Hematopoietic multipotent progenitor cell treated with erythropoietin and hydrocortisone succinate and interleukin-3 and kit ligand, for 17 days (in vitro differentiated cells): ENCODE measurements around the gene RPE65.
"Not testable (repeated sequence)": the region's sequence is repeated elsewhere in the genome, so short reads cannot be mapped to it uniquely, and the experiment has no call there.

ENCODE experiments used
- DNase-seq: peaks from one replicate; pipeline ENCODE4 v3.0.0-alpha.2; 2015; ENCODE audit warnings: low spot score

Gene RPE65

DNA sequence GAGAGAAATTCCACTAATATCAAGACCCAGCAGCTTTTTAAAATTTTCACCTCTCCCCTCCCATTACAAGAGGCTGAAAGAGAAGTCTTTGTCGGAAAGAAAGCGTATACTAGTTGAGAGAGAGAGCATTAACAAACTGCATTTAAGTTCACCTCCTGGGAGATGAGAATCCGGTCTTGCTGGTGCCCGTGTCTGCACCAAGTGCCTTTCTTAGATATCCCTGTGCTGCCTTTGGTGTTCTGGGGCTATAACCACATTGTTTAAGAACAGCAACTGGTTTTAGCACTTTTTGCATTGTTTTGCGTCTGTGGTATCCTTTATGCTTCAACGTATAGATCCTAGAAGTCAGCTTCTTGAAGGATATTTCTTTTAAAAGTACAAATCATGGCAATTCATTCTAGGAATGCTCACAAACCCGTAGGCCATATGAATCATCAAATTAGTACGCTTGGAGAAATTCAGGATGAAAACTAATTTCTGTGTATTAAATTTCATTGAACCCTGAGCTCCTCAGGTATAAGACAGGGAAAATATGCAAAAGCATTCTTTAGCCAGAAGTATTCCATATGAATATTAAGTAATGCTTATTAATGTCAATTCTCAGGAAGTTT lies 3.4 kb upstream of the RPE65 start:
- DNase-seq = no peak

DNA sequence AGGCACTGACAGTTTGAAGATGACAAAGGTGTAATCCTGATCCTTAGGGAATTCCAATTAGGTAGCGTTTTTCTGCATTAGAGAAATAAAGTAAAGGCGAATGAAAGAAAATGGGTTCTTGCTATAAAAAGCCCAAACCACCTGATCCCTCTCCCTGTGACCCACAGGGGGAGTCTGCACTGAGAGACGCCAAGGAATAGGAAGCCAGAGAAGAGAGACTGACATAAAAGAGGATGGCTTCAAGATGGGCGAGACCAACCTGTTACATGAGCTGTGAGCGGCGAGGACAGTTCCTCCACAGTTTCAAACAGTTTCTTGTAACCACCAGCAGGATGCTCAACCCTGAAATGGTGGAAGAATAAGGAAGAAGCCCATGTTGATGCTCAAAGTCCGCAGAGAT lies 1.4 kb downstream of the RPE65 start:
- DNase-seq = no peak

DNA sequence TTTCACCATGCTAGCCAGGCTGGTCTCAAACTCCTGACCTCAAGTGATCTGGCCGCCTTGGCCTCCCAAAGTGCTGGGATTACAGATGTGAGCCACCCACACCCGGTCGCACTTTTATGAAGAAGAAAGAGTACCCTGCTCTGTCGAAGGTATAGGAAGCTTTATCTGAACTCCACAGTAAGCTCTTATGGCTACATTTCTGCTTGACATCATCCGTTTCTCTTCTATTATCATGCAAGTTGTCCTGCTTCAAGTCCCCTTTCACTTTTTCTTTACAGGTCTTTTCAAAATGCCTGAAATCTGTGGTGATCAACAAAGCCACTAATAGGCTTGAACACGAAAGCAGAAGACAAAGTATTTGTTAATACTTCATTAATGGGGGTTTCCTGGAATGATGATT lies 4.0 kb downstream of the RPE65 start:
- DNase-seq = no peak

DNA sequence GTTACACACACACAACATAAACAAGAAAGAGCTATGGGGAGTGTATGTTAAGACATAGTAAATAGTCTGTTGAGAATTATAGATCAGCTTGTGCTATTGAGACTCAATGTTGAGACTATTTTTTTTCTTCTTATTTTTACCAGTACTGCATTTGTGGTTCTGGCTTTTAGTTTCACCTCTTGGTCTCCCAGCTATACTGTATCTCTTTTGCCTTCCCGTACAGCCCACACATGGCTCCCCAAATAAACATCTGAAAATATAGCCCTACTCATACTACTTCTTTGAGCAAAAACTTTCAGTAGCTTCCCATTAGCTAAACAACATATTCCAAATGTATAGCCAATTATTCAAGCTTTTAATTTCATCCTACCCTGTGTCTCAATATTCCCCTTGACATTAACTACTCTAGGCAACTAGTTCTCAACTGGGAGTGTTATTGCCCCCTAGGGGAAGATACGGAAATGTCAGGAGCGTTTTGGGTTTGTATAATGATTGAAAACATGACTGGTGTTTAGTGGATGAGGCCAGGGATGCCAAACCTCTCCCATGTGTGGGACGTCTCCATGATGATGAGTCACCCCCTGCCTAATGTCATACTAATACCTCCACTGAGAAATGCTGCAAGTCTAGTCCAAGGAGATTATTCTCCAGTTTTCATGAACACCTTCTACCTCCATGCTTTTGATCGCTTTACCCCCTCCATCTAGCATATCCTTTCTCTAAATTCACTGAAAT lies 6.8 kb downstream of the RPE65 start:
- DNase-seq = peak; percentile 16

DNA sequence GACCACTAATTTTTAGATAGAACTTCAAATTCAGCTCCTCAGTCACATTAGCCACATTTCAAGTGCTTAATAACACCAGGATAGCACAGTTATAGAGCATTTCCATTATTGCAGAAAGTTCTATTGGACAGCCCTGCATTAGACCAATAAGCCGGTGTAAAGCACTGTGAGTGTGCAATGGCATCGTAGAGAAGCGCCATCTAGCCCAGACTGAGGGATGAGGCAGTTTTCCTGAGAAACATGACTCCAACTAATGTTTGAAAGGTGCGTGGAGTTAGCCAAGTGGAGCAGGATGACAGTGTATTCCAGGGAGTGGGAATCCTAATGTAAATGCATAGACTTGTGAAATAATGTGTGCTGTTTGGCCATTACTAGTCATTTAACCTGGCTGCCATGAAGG lies 7.7 kb downstream of the RPE65 start:
- no peak for DNase-seq

DNA sequence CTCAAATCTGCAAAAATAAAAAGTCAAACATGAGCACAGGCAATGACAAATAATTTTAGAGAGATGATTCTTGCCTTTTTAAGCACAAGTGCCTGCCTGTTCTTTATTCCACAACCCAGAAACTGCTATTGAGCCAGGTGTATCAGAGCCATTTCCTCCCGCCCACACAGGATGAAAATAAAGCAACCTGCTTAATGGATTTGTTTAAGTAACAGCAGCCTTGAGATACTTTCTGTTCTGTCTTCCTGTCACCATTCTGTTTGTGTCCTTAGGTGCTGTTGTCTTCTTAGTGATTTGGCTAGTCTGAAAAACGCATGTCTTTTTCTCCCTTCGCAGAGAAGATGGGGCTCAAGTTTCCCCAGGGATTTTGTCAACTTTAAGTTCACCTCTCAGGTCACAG lies 11.4 kb downstream of the RPE65 start:
- no peak for DNase-seq

DNA sequence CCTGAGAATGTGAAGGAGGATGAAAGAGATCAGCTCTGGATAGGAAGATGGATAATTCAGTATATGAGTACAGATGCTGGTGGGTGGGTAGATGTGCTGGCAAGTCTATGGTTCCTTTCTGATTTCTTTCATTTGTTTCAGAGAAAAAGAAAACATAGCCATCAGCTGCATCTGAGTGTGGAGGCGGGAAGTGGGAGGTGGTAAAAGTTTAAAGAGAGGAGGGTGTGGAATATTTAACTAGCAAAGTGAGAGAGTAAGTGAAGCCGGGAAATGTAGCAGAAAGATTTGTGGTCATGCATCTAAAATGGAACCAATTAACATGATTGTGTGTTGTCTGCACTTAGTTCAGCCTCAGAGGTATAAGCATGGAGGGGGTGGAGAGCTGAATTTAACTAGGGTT lies 16.4 kb downstream of the RPE65 start:
- no peak for DNase-seq

DNA sequence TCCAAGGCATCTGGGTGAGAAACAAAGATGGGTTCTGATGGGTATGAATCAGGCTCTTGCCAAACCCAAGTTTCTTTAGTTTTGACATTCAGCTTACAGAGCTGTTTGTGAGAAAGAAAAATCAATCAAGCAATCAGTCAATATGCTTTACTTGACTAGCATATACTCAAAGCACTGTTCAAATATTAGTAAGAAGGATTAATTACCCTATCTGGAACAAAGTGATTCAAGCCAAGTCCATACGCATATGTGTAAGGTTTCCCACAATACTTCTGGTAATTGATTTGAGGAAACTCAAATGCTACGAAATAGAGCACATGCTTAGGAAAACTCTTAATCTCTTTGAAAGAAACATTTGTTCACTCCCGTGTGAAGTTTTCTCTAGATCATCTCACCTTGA lies 18.7 kb downstream of the RPE65 start:
- no peak for DNase-seq

DNA sequence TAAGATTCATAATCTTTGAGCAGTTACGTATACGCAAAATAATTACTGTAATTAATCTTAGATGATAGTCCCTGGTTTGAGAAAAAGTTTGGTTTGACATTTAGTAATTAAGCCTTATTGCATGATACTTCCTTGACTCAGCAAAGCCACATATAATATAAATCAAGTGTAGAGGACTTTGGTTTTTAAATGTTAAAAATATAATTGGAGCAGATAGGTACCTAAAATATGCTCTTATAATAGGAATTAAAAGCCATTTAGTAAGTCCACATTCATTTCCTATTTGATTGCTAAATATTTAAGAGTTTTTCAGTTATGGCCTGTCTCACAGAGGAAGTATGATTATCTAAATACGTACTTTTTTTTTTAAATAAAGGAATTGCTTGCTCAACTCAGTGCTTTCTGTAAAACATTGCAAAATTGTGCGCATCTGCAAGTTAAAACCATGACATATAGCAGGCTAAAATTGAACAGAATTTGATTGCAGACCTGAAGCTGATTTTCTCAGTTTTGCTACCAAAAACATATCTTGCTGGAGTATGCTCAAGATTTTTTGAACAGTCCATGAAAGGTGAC lies 20.4 kb downstream of the RPE65 start:
- DNase-seq = no peak

DNA sequence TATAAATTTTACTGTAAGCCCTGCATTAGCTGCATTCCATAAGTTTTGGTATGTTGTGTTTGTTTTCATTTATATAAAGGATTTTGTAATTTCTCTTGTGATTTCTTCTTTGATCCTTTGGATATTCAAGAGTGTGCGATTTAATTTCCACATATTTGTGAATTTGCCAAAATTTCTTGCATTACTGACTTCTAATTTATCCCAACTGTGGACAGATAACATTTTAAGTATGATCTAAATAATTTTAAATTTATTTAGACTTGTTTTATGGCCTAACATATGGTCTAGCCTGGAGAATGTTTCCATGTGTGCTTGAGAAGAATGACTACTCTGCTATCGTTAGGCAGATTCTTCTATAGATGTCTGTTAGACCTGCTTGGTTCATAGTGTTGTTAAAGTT lies 23.2 kb downstream of the RPE65 start:
- no peak for DNase-seq

DNA sequence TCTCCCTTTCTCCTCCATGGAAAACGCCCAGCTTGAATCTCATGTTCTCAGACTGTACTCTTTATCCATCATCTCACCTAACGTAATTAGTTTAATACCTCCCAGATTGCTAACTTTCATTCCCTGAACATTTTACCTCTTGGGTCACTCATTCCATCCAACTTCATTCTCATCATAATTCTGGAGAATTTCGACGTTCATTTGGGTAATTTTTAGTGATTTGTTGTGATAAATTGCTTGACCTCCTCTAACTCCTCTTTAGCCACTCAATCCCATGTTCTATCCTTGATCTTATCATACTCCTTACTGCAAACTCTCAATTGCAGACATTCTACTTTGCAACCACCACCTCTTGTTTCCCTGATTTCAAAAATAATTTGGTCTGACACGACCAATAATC lies 28.4 kb downstream of the RPE65 start:
- no peak for DNase-seq

DNA sequence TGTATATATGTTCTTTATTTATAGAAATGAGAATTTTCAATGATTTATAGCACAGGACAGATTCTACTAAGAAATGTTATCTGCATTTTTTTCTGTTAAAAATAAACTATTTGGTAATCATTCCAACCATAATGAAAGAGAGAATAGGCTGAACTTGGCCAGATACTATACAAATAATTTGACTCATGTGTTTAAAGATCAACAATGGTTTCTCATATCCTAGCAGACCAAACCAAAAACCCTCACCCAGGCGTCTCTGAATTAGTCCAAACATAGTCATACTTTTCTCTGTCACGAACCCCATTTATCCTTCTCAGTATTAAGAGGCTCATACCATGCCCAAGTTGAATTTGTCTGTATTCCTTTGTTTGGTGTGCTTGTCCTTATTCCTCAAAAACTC lies 40.3 kb downstream of the RPE65 start:
- no peak for DNase-seq

DNA sequence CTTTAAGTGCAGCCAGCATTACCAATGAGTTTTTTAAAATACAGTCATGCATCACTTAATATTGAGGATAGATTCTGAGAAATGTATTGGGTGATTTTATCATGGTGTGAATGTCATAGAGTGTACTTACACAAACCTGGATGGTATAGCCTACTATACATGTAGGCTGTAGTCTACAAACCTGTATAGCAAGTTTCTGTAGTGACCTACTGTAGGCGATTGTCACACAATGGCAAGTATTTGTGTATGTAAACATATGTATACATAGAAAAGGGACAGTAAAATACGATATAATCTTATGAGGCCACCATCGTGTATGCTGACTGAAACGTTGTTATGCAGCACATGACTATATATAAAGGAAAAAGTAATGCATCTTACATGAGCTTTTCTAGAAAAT lies 48.2 kb downstream of the RPE65 start:
- DNase-seq = no peak

DNA sequence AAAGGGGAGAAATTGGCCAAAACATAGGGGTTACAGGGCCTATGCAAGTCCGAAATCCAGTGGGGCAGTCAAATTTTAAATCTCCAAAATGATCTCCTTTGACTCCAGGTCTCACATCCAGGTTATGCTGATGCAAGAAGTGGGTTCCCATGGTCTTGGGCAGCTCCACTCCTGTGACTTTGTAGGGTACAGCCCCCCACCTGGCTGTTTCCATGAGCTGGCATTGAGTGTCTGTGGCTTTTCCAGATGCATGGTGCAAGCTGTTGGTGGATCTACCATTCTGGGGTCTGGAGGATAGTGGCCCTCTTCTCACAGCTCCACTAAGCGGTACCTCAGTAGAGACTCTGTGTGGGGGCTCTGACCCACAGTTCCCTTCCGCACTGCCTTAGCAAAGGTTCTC lies 54.2 kb downstream of the RPE65 start:
- DNase-seq = not testable (repeated sequence)

DNA sequence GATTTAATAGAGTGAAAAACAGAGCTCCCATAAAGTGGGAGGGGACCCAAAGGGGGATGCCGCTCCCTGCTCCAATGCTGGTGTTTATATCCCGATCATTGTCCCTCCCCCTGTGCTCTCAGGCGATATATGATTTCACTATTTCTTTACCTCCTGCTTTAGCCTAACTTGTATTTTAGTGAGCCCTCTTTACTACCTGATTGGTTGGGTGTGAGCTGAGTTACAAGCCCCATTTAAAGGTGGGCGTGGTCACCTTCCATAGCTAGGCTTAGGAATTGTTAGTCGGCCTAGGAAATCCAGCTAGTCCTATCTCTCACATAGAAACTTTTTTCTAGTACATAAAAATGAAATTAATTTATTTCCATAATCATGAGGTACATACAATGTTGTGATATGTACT lies 57.3 kb downstream of the RPE65 start:
- DNase-seq = not testable (repeated sequence)

DNA sequence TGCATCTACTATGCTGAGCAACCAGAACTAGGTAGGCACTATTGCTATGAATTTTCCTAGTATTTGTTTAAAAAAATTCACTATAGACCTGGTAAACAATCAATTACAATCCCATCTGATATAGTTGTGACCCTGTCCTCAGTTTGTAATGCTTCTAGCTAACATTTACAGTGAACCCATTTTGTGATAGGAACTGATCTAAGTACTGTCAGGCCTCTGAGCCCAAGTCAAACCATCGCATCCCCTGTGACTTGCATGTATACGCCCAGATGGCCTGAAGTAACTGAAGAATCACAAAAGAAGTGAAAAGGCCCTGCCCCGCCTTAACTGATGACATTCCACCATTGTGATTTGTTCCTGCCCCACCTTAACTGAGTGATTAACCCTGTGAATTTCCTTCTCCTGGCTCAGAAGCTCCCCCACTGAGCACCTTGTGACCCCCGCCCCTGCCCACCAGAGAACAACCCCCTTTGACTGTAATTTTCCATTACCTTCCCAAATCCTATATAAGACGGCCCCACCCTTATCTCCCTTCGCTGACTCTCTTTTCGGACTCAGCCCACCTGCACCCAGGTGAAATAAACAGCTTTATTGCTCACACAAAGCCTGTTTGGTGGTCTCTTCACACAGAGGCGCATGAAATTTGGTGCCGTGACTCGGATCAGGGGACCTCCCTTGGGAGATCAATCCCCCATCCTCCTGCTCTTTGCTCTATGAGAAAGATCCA lies 63.8 kb downstream of the RPE65 start:
- DNase-seq = not testable (repeated sequence)

DNA sequence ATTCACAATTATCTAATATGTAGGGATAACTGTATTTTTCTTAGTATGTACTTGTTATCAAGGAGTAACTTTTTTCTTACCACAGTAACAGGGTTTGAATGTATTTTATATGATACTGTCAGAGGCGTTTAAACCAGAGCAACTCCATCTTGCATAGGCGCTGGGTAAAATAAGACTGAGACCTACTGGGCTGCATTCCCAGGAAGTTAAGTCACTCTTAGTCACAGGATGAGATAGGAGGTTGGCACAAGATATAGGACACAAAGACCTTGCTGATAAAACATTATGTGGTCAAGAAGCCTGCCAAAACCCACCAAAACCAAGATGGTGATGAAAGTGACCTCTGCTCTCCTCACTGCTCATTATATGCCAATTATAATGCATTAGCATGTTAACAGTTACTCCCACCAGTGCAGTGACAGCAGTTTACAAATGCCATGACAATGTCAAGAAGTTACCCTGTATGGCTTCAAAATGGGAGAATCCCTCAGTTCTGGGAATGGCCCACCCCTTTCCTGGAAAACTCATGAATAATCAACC lies 64.8 kb downstream of the RPE65 start:
- DNase-seq = no peak

DNA sequence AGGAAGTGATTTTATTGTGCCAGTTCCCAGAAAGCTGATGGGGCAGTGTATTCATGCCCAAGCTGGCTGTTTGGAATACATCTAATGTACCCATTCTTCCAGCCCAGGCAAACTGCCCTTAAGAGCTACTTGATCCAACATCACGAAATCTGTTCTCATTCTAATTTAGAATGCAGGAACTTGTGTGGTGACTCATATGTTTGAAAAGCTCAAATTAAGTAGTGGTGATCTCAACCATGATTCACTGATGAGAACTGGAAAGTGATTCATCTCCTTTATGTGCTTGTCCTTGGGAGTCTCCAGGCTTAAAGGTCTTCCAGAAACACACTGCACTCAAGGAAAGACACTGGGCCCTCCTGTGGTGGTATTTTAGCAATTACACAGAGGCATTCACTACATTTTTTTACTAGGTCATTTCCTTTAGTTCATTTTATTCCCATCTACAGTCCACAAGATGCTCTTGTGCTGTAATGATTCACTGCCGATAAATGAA lies 65.4 kb downstream of the RPE65 start:
- no peak for DNase-seq

DNA sequence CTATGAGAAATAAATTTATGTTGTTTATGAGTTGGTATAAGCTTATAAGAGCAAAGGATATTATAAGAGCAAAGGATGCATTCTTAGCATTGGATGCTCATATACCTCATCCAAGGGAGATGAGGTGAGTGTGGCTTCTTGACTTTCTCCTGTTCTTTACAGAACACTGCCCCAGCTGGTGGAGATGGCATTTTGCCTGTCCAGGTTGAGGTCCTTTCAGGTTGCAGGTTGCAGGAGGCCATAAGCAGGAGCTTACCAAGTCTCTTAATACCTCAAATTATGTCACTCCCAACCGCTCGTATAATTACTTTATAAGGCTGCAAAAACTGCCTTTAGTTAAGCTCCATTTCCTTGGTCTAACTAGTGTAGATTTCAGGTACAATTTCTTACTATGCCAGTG lies 66.7 kb downstream of the RPE65 start:
- DNase-seq = no peak

DNA sequence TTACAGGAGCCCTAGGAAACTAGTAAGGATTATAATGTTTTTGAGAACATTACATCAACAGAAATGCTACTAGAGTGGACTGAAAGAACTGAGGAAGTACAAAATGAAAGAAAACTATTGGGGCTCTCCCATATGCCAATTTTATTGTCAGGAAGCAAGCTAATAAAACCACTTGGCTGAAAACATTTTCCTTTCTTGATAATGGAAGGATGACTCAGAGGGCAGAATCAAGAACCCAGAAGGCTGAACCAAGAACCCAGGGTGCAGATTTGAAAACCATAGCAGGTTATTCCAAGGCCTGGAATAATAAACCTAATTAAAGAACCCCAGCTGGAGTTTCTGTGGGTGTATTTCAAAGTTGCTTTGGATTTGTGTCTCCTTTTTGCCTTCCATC lies 70.7 kb downstream of the RPE65 start:
- DNase-seq = no peak
